ENCODE measurements around the gene APP. TPM values are rescaled to one million over a fixed set of nuclear protein-coding genes. Genes with fewer than 3 reads are reported as not detected.

Gene APP
- total RNA-seq, 1 experiment from 2014 or later: 560 TPM

- no peak for TF ChIP-seq CREM (CRISPR knock-in tag; IDR thresholded peaks at IDR 0.05)
- no peak for TF ChIP-seq MAX (CRISPR knock-in tag; IDR thresholded peaks at IDR 0.05)
- no peak for TF ChIP-seq IRF1 (CRISPR knock-in tag; IDR thresholded peaks at IDR 0.05)
- TF ChIP-seq MXD4 (CRISPR knock-in tag; IDR thresholded peaks at IDR 0.05; ENCODE audit: borderline replicate concordance): no peak
- TF ChIP-seq ZNF263 (CRISPR knock-in tag; IDR thresholded peaks at IDR 0.05; ENCODE audit: low read depth): no peak
- no peak for TF ChIP-seq ELF4 (CRISPR knock-in tag; IDR thresholded peaks at IDR 0.05; ENCODE audit: low read depth)
- no peak for TF ChIP-seq ZBTB21 (CRISPR knock-in tag; IDR thresholded peaks at IDR 0.05; ENCODE audit: borderline replicate concordance)
- TF ChIP-seq ZNF425 (CRISPR knock-in tag; conservative IDR thresholded peaks at IDR 0.05): no peak
- no peak for TF ChIP-seq PREB (CRISPR knock-in tag; IDR thresholded peaks at IDR 0.05; ENCODE audit: borderline replicate concordance)
- TF ChIP-seq CREB1 (CRISPR knock-in tag; IDR thresholded peaks at IDR 0.05): no peak
- no peak for TF ChIP-seq TEAD4 (CRISPR knock-in tag; IDR thresholded peaks at IDR 0.05)
- TF ChIP-seq USF2 (CRISPR knock-in tag; IDR thresholded peaks at IDR 0.05): no peak
- TF ChIP-seq PRRX2 (CRISPR knock-in tag; IDR thresholded peaks at IDR 0.05): no peak
- TF ChIP-seq ZNF232 (CRISPR knock-in tag; IDR thresholded peaks at IDR 0.05): no peak
- no peak for TF ChIP-seq ZNF532 (CRISPR knock-in tag; IDR thresholded peaks at IDR 0.05; ENCODE audit: borderline replicate concordance)
- Mint-ChIP-seq H3K9me3 (no peaks in the 10 kb centered on the region), H3K4me3 (no peak overlapping the region), H3K36me3 (peaks cover 28% of the 10 kb centered on the region), H3K27ac (peak overlapping the region; percentile 65), H3K27me3 (ENCODE audit: low read depth) (no peaks in the 10 kb centered on the region), H3K4me1 (peaks cover 63% of the 10 kb centered on the region)
- ATAC-seq: no peak
- CTCF ChIA-PET: no interaction called here
- POLR2A ChIA-PET: no interaction called here
- DNase-seq (ENCODE audit: low spot score): no peak
Observed at GRCh38 chr21:25985990-25986389, 184.6 kb downstream of the APP start.

- no peak for ATAC-seq
- no peaks in the 10 kb centered on the region for H3K9me3 Mint-ChIP-seq
- peaks cover 58% of the 10 kb centered on the region for H3K4me1 Mint-ChIP-seq
- no peak for TF ChIP-seq MAX (CRISPR knock-in tag; IDR thresholded peaks at IDR 0.05)
- TF ChIP-seq ATF2 (CRISPR knock-in tag; IDR thresholded peaks at IDR 0.05; ENCODE audit: borderline replicate concordance, low read depth): no peak
- TF ChIP-seq NR2C2 (CRISPR knock-in tag; IDR thresholded peaks at IDR 0.05): no peak
- no peak for TF ChIP-seq STAT6 (CRISPR knock-in tag; conservative IDR thresholded peaks at IDR 0.05; ENCODE audit: low read depth)
- TF ChIP-seq ATF1 (CRISPR knock-in tag; IDR thresholded peaks at IDR 0.05): no peak
- H3K27me3 Mint-ChIP-seq (ENCODE audit: low read depth): no peaks in the 10 kb centered on the region
- DNase-seq (ENCODE audit: low spot score): no peak
- CTCF ChIA-PET: interaction anchor here (0.5 kb wide), 1 partner anchor 76 kb away, joined by 3 read pairs; no protein-coding TSS in a partner anchor
- H3K4me3 Mint-ChIP-seq: no peak overlapping the region
- H3K36me3 Mint-ChIP-seq: peaks cover 42% of the 10 kb centered on the region
- no peak overlapping the region for H3K27ac Mint-ChIP-seq
- POLR2A ChIA-PET: no interaction called here
Observed at GRCh38 chr21:25984538-25984937, 186.0 kb downstream of the APP start.
